HG03575 (cell line): ENCODE data around the gene JAKMIP2.
"Not testable (repeated sequence)": the region's sequence is repeated elsewhere in the genome, so short reads cannot be mapped to it uniquely, and the experiment has no call there.

ENCODE experiments used
- ATAC-seq: cut with Tn5 transposase; IDR thresholded peaks from one replicate; pipeline ENCODE4 v1.9.1; 2021; ENCODE audit not compliant: unreplicated experiment, insufficient number of reproducible peaks, low FRiP score; ENCODE audit errors: extremely low read depth

Gene JAKMIP2

DNA sequence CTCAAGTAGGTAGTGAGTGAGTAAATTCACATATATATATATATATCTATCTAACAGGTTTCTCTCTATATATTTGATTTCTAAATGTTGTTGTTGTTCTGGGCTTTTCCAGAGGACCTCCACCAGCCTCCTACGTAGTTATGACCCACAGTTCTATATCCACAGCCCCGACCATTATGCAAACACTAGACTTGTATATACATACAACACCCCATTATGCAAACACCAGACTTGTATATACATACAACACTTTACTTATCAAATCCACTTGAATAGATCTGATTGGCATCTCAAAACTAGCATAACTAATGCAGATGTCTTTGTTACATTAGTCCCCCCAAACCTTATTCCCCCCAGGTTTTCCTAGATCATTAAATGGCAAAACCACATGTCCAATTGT is 108.7 kb downstream of the JAKMIP2 start:
- no peak for ATAC-seq

DNA sequence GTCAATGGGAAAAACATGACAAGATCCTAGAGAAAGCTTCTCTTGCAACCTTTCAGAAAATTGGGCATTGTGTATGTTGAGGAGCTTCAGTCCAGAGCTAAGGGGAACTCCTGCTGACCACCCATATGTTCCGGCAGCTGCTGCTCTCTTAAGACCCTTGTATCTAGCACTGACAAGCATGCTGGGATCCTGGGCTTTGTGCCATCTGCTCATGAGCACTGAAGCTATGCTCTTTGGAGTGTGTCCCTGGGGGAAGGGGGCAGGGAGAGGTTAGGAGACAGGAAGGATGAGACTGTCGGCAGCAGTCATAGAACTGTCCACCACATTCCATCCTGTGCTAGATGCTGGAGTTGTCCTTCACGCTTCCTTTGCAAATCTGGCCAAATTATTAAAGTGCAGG is 109.3 kb downstream of the JAKMIP2 start:
- ATAC-seq: no peak

DNA sequence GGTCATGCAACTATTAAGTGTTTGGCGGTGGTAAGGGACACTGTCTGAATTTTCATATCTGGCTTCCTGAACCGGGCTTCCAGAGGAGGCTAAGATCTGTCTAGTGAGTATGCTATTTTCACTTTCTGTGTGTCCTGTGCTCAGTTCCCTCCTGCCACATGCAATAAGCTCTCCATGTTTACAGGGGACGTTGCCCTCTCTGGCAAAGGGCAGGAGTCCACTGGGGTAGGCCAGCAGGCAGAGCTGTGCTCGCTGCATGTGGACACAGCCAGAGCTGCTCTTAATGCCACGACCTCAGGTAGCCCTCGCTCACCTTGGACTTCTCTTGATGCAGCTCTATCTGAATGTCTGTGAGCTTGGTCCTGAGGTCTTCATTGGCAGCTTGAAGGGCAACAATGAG is 111.2 kb downstream of the JAKMIP2 start:
- ATAC-seq: no peak

DNA sequence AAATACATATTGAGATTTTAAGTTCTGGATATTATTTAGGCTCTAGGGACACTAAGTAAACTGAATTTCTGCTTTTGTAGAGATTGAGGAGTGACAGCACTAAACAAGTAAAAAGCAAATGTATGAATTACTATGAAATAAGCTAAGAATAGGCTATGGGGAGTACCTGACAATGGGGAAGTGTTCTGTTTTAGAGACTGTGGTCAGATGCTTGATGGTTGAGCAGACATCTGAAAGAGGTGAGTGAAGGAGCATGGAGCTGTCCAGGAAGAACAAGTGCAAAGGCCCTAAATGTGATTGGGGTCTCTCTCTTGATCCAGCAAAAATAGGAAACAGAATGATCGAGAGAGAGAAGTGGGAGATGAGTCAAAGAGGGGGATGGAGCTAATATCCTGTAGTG is 111.7 kb downstream of the JAKMIP2 start:
- no peak for ATAC-seq

DNA sequence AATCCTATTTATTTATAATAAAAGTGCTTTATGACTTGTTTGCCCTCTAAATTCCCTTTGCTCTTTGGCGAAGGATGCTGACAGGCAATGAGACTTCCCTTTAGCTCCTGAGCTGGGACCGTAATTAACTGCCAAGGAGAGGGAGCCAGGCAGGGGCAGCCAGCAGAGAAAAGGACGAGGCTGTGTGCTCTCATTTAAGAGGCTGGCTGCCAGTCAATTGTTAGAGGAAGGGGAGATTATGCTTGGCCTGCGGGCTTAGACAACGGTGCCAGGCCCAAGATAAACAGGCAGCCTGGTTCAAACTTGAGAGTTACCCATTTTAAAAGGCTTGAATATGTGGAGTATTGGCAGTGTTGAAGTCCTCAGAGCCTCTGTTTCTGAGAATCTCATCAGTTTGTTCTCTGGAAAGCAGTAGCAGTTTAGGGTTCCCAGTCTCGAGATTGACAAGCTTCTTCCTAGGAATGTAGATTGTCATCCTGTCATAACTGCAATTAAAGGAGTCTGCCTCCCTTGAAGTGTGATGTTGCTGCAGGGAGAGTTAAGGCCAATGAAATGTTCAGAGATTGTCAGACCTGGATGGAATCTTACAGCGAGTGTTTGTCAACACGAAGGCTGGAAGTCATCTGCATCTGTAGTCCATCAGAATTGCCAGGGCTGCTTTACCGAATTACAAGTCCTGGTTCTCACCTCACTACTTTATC is 113.2 kb downstream of the JAKMIP2 start:
- no peak for ATAC-seq

DNA sequence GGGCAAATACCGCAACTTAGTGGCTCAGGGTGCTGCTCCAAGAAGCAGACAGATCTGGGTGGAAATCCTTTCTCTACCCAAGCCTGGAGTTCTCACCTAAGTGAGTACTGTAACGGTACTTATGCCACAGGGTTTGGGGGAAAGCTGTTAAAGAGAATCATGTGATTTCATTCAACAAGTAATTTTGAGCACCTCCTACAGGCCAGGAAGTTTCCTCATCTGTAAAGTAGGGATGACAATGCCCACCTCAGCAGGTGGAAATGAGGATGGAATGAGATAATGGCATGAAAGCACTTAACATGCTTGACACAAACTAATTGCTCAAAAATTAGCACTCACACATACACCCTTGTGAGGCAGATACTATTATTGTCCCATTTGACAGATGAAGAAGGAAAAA is 114.1 kb downstream of the JAKMIP2 start:
- no peak for ATAC-seq

DNA sequence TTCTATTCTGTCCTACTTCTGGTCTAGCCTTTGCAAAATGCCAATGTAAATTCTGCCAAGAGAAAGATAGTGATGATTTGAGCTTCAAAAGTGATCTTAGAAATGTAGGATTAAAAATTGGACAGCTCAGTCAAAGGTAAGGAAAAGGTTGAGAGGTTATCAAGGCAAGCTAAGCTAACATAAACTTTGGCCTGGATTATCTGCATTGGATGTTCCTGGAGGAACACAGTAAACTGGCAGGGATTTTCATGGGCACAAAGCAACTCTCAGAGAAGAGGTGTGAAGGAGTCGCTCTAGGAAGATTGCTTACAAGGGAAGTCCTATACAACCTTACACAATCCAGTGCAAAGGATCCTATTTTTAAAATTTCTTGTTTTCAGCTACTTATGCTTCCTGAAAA is 115.2 kb downstream of the JAKMIP2 start:
- ATAC-seq: no peak

DNA sequence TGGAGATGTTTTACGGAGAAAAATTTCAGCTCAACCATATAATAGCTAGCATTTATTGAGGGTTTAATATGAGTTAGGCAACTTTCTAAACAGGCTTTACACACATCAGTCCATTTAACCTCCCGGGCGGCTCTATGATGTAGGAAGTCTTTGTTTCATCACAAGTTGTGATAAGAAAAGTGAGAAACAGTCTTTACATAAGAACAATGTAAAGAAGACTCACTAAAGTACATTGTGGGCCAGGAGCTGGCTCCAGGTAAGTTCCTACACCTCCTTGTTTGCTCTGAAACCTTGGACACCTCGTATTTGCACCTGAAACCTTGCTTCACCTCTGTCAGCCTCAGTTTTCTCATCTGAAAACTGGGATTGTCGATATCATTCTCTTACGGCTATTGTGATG is 116.1 kb downstream of the JAKMIP2 start:
- no peak for ATAC-seq

DNA sequence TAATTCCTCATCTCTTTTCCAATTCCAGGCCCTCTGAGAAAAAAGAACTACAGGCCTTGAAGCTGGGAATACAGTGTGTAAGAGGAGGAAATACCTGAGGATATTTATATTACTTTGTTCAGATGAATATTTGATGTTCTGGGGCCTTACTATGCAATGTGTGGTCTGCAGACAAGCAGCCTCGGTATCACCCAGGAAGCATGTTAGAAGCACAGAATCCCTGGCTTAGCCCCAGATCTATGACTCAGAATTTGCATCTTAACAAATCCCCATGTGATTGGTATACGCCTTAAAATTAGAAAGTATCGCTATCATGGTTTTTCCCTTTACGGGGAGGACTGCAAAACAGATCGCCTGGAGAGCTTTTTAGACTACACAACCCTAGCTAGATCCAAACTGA is 121.0 kb downstream of the JAKMIP2 start:
- no peak for ATAC-seq

DNA sequence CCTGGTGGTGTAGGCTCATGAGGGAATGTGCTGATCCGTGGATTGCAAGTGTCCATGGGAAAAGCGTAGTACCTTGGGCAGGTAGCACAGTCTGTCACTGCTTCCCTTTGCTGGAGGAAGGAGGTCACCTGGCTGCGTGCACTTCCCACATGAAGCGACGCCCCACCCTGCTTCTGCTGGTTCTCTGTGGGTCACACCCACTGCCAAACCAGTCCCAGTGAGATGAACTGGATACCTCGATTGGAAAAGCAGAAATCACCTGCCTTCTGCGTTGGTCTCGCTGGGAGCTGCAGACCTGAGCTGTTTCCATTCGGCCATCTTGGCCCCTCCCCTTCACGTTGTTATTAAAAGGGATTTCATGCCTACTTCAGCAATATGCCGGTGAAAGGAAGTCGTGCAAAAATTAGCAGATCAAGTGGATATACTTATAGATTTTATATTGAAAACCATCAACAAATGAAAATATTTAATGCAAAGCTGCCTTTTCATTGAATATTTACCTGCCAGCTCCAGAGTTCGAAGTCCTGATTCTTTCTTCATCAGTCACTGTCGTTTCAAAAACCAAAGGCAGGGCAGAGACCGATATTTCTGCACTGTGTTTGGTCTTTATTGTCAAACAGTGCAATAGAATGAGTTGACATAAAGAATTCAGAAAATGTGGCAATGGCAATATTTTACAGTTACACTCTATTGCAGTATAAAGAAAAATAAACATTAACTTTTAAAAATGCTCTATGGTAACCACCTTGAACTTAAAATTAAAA is 123.2 kb downstream of the JAKMIP2 start:
- no peak for ATAC-seq

DNA sequence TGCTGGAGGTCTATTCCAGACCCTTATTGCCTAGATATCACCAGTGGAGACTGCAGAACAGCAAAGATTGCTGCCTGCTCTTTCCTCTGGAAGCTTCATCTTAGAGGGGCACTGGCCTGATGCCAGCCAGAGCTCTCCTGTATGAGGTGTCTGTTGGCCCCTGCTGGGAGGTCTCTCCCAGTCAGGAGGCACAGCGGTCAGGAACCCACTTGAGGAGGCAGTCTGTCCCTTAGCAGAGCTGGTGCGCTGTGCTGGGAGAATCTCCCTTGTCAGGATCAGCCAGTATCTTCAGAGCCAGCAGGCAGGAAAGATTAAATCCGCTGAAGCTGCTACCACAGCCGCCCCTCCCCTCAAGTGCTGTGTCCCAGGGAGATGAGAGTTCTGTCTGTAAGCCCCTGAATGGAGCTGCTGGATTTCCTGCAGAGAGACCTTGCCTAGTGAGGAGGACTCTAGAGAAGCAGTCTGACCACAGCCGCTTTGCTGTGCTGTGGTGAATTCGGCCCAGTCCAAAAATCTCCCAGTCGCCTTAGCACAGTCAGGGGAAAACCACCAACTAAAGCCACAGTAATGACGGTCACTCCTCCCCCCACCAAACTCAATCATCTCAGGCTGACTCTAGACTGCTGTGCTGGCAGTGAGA is 124.1 kb downstream of the JAKMIP2 start:
- ATAC-seq: no peak

DNA sequence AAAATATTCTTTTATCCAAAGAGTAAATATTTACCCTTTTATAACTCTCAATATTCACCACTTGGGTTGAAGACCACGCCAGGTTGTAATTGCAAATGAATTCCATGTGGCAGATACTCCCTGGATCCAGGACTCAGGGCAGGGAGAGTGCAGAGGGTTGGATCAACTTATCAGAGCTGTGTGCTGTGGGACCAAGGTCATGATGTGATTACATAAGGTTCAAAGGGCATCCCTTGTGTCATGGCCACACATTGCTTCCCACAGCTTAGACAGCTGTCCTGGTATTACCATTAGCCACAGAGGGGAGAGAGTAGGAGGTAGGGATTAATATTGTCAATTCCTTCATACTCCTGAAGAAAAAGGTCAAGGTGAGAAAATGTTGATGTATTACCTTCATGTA is 133.9 kb downstream of the JAKMIP2 start:
- ATAC-seq: no peak

DNA sequence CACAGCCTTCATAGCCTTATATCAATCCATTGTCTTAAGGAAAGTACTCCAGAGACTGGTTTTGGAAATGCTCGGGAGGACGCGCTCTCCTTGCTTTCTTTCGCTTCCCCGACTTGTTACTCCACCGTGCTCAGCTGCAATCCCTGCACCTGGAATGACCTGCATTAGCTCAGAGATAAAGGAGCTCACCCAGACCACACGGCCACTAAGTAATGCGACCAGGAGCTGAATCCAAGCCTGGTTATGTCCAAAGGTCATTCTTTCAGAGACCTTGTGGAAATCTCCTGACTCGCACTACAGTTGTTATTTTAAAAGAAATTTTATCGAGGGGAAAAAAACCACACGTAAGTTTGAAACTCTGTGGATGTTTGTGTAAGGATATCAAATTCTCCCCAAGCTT is 137.3 kb downstream of the JAKMIP2 start:
- ATAC-seq: no peak

DNA sequence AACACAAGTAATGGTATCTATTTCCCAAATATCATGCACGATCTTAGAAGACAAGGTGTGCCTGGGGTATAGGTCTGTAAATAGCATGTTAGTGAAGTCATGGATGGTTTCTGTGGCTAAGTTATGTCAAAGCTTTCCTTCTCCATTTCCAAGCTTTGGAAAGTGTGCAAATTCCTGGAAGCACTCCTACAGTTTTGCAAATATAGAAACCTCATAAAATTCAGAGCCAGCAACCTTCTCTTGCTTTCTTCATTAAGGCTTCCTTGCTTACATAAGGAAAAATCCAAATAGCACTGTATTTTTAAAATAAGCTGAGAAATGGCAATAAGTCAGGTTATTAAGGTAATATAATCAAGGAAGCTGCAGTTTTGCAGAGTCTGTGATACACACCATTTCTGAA is 138.1 kb downstream of the JAKMIP2 start:
- ATAC-seq: no peak

DNA sequence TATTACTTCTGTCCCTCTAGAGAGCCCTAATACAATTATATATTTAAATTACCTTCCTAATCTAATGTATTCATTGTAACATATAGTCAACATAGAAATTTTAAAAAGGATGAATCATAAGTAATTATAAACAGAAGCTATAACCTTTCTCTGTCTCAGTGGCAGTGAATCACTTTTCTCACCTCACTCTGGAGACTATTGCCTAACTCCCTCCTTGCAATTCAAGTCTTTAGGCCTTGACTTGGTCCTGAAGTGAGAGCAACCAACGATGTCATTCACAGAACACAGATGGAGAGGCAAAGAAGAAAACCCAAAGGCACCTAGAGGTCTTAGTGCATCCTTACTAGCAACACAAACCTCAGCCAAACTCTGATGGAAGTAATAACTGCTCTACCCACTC is 139.4 kb downstream of the JAKMIP2 start:
- no peak for ATAC-seq

DNA sequence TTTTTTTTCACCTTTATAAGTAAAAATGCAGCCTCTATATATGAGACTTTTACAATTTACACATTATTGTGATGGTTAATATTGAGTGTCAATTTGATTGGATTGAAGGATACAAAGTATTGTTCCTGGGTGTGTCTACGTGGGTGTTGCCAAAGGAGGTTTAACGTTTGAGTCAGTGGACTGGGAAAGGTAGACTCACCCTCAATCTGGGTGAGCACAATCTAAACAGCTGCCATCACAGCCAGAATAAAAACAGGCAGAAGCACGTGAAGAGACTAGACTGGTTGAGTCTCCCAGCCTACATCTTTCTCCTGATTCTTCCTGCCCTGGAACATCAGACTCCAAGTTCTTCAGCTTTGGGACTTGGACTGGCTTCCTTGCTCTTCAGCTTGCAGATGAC is 139.9 kb downstream of the JAKMIP2 start:
- ATAC-seq: no peak

DNA sequence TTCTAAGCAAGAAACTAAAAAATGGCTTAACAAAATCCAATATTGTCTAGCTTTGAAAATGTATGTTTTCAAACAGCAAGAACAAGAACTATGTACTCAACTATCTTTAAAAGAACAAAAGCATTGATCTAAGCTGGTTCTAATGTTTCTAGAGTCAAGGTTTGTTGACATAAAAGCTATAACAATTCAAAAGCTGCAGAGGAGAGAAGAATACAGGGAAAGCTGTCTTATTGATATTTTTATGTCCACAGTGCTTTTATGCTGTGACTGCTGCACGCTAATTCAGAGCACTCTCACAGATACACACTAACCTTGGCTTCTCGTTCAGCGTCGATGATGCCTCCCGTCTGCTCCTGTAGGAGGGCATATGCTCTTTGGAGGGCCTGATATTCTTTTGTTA is 143.2 kb downstream of the JAKMIP2 start:
- no peak for ATAC-seq

DNA sequence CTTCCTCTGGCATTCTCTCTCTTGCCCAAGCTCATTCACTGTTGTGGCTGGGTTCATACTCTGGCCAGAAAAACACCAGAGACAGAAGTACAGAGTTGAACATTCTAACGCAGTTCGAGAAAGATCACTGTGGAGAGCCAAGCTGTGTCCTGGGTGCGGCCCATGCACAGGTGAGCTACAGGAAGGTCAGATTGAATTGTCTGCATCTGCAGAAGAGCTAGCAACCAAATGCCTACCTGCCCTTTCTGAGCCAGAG is 145.9 kb downstream of the JAKMIP2 start:
- ATAC-seq: no peak

DNA sequence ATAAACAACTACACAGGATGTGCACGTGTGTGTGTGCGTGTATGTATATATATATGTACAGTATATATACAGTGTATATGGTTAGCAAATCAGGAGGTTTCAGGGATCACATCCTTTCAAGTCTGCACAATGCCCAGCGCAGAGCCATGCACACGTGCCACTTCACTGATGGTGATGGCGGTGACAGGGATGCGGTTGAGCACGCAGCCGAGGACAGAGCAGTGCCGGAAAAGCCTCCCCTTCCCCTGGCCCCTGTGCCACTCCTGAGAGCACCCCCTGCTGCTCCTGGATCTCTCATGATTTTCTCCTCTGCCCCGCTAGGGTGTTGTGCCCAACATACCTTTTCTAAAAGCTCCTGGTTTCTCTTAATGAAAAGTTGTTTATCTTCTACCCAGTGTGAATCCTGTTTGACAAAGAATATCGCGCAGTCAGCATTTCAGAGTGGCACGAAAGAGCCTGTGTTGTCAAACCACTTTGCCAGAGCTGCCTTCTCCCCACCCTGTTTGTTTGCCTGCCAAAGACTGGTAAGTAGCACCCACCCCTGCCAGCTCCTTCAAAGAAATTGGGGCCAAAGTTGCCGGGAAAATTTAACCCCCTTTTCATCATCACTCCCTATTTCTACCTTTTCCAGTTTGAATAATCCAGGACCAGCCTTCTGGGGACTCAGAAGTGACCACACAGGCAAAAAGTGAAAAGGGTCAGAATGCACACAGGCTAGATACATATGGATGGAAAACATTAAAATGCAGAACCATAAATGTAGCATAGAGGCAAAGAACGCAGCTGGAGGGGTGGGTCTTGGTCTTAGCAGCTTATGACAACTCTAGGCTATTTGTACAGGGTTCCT is 146.4 kb downstream of the JAKMIP2 start:
- ATAC-seq: no peak

DNA sequence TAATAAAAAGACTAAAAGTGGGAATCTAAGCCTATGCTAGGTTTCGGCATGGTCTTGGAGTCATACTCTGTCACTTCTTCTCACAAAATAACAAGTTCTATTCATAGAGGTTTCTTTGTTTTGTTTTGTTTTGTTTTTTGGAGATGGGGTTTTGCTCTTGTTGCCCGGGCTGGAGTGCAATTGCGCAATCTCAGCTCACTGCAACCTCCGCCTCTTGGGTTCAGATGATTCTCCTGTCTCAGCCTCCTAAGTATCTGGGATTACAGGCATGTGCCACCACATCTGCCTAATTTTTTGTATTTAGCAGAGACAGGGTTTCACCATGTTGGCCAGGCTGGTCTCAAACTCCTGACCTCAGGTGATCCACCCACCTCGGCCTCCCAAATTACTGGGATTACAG is 147.1 kb downstream of the JAKMIP2 start:
- not testable (repeated sequence) for ATAC-seq
